ENCODE results near the gene TSKU.

DNA sequence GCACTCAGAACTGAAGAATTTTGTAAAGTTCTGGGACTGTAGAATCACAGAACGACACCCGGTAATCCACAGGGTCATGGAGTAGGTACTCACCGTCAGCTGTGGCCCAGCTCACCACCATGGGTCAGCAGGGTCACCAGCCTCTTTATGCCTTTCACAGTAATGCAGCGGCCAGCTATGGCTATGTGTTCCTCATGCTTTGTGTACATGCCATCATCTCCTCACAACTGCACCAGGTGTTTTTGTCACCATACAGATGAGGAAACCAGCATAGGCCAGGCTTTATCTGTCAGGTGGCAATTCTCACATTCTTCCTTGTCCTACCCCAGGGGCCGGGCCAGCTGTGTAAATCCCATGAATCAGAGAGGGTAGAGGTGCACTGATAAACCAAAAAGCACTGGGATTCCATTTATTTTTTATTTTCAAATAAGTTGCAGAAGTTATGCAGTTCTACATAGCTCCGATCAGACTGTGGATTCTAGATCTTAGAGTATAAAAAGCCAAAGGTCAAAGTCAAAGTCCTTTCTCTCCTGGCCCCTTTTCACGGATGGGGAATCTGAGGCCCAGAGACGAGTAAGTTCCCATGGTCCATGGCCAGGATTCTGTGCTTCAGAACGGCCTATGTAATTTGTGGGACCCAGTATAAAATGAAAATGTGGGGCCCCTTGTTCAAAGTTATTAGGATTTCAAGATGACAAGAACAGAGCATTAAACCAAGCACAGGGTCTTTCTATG lies 17.5 kb downstream of the TSKU start:
- TF ChIP-seq, protein P1, sequence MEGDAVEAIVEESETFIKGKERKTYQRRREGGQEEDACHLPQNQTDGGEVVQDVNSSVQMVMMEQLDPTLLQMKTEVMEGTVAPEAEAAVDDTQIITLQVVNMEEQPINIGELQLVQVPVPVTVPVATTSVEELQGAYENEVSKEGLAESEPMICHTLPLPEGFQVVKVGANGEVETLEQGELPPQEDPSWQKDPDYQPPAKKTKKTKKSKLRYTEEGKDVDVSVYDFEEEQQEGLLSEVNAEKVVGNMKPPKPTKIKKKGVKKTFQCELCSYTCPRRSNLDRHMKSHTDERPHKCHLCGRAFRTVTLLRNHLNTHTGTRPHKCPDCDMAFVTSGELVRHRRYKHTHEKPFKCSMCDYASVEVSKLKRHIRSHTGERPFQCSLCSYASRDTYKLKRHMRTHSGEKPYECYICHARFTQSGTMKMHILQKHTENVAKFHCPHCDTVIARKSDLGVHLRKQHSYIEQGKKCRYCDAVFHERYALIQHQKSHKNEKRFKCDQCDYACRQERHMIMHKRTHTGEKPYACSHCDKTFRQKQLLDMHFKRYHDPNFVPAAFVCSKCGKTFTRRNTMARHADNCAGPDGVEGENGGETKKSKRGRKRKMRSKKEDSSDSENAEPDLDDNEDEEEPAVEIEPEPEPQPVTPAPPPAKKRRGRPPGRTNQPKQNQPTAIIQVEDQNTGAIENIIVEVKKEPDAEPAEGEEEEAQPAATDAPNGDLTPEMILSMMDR (IDR thresholded peaks at IDR 0.05), result no peak
- TF ChIP-seq POLR2A (IDR thresholded peaks at IDR 0.05), result no peak
